H1 (cell line): Measurements from ENCODE around the gene CALM1. TPM values are rescaled to one million over a fixed set of nuclear protein-coding genes. Genes with fewer than 3 reads are reported as not detected.

ENCODE experiments used
- CTCF ChIA-PET: fragments of 300-600 bp; sonication (Branson Sonifier 250); formaldehyde crosslinking; loops from one replicate; lab custom pipeline; 2021; ENCODE audit not compliant: partially characterized antibody; lab: Charles Lee
- POLR2A ChIA-PET: fragments of 300-600 bp; sonication (Branson Sonifier 250); formaldehyde crosslinking; loops from one replicate; lab custom pipeline; 2021; ENCODE audit warnings: inconsistent platforms; ENCODE audit not compliant: partially characterized antibody; lab: Charles Lee
- DNase-seq, 2 experiments: peaks; one replicate each; pipeline versions ENCODE4 v3.0.0 to v3.0.0-alpha.2; 2010 to 2022; ENCODE audit warnings: low spot score in 2 of 2, low read depth in 1 of 2, mixed read lengths in 1 of 2
- FAIRE-seq: peaks from 2 replicates; lab custom pipeline; 2011; peaks lifted over from hg19 to GRCh38; lab: Jason Lieb, UNC
- H2AFZ ChIP-seq: 2 replicates; pipeline ENCODE4 v1.8.1; 2012; ENCODE audit warnings: low read length, inconsistent platforms
- H2AK5ac ChIP-seq: 2 replicates; pipeline ENCODE4 v1.6.1; 2013; ENCODE audit warnings: low read depth, low read length
- H2BK120ac ChIP-seq: replicated peaks from 2 replicates; pipeline ENCODE3; 2013; ENCODE audit warnings: low read depth, low read length, inconsistent platforms
- H2BK12ac ChIP-seq: 2 replicates; pipeline ENCODE4 v1.6.1; 2013; ENCODE audit warnings: low read depth, low read length
- H2BK15ac ChIP-seq: 2 replicates; pipeline ENCODE4 v1.6.1; 2013; ENCODE audit warnings: low read length
- H2BK20ac ChIP-seq: 2 replicates; pipeline ENCODE4 v1.6.1; 2013; ENCODE audit warnings: low read length
- H2BK5ac ChIP-seq: 2 replicates; pipeline ENCODE4 v1.6.1; 2013; ENCODE audit warnings: low read depth, low read length
- H3K14ac ChIP-seq: 2 replicates; pipeline ENCODE4 v1.6.1; 2013; ENCODE audit warnings: inconsistent platforms; ENCODE audit not compliant: insufficient read length
- H3K18ac ChIP-seq: 2 replicates; pipeline ENCODE4 v1.6.1; 2013; ENCODE audit warnings: low read length; ENCODE audit errors: extremely low read depth
- H3K23ac ChIP-seq: 2 replicates; pipeline ENCODE4 v1.6.1; 2013; ENCODE audit warnings: inconsistent platforms; ENCODE audit not compliant: insufficient read length
- H3K23me2 ChIP-seq: 2 replicates; pipeline ENCODE4 v1.6.1; 2013; ENCODE audit warnings: low read depth, low read length
- H3K27ac ChIP-seq: 2 replicates; pipeline ENCODE4 v1.6.1; 2011; ENCODE audit warnings: low read depth, low read length, inconsistent platforms
- H3K27me3 ChIP-seq, 4 experiments: replicated peaks in 1 of 4; 1 replicate in 1 of 4; 2 replicates in 3 of 4; pipeline versions ENCODE4 v1.6.1 to v1.8.1; 2011 to 2013; ENCODE audit warnings: low read length in 3 of 4, mild to moderate bottlenecking in 3 of 4, inconsistent platforms in 2 of 4, mixed read lengths in 2 of 4, moderate library complexity in 1 of 4; ENCODE audit not compliant: control insufficient read depth in 3 of 4, insufficient read depth in 3 of 4; ENCODE audit errors: extremely low read depth in 1 of 4
- H3K36me3 ChIP-seq, 4 experiments: 2 replicates each; pipeline versions ENCODE4 v1.6.1 to v1.8.1; 2011 to 2013; ENCODE audit warnings: mild to moderate bottlenecking in 4 of 4, low read length in 3 of 4, moderate library complexity in 2 of 4, control low read depth in 1 of 4, inconsistent platforms in 1 of 4; ENCODE audit not compliant: insufficient read depth in 4 of 4, control insufficient read depth in 2 of 4
- H3K4ac ChIP-seq: replicated peaks from 2 replicates; pipeline ENCODE3; 2013; ENCODE audit warnings: low read length, low read depth, mixed read lengths, inconsistent platforms; ENCODE audit not compliant: insufficient read length
- H3K4me1 ChIP-seq, 4 experiments: replicated peaks in 1 of 4; 1 replicate in 1 of 4; 2 replicates in 3 of 4; pipeline versions ENCODE4 v1.6.1 to v1.8.1; 2011 to 2013; ENCODE audit warnings: low read length in 3 of 4, inconsistent platforms in 2 of 4, mixed read lengths in 1 of 4; ENCODE audit not compliant: insufficient read depth in 4 of 4, control insufficient read depth in 3 of 4
- H3K4me2 ChIP-seq, 2 experiments: 2 replicates each; pipeline versions ENCODE4 v1.6.1 to v1.8.1; 2011 to 2013; ENCODE audit warnings: low read depth in 2 of 2, low read length in 2 of 2, control low read depth in 1 of 2, inconsistent platforms in 1 of 2, mild to moderate bottlenecking in 1 of 2; ENCODE audit not compliant: insufficient read depth in 1 of 2
- H3K4me3 ChIP-seq, 4 experiments: fragments of 200-600, 300-600 bp in 1 of 4; sonication (generic), shearing (Covaris generic), sonication (Bioruptor Twin) in 1 of 4; 2 replicates each; pipeline versions ENCODE4 v1.5.1 to v1.8.1; 2011 to 2016; ENCODE audit warnings: low read length in 4 of 4, low read depth in 3 of 4, control low read depth in 2 of 4, inconsistent platforms in 2 of 4, mild to moderate bottlenecking in 2 of 4, mixed read lengths in 1 of 4, moderate library complexity in 1 of 4; ENCODE audit not compliant: insufficient read depth in 2 of 4; ENCODE audit errors: extremely low read depth in 1 of 4
- H3K56ac ChIP-seq: replicated peaks from 2 replicates; pipeline ENCODE3; 2013; ENCODE audit warnings: low read depth, mild to moderate bottlenecking, mixed read lengths, low read length, inconsistent platforms; ENCODE audit not compliant: insufficient read length
- H3K79me1 ChIP-seq: 2 replicates; pipeline ENCODE4 v1.6.1; 2013; ENCODE audit warnings: low read depth, low read length, control low read depth
- H3K79me2 ChIP-seq, 2 experiments: 2 replicates each; pipeline versions ENCODE4 v1.6.1 to v1.8.1; 2012 to 2013; ENCODE audit warnings: low read length in 2 of 2, mild to moderate bottlenecking in 2 of 2, inconsistent platforms in 1 of 2; ENCODE audit not compliant: insufficient read depth in 2 of 2, control insufficient read depth in 1 of 2
- H3K9ac ChIP-seq, 4 experiments: replicated peaks in 1 of 4; 1 replicate in 1 of 4; 2 replicates in 3 of 4; pipeline versions ENCODE4 v1.6.1 to v1.8.1; 2011 to 2013; ENCODE audit warnings: low read depth in 3 of 4, low read length in 3 of 4, control low read depth in 2 of 4, mild to moderate bottlenecking in 2 of 4, moderate library complexity in 2 of 4, inconsistent platforms in 1 of 4; ENCODE audit errors: extremely low read depth in 1 of 4
- H3K9me3 ChIP-seq, 2 experiments: 2 replicates each; pipeline versions ENCODE4 v1.6.1 to v1.8.1; 2012 to 2013; ENCODE audit warnings: mild to moderate bottlenecking in 2 of 2, moderate library complexity in 2 of 2, control low read depth in 1 of 2, inconsistent platforms in 1 of 2, low read depth in 1 of 2, low read length in 1 of 2, mixed read lengths in 1 of 2; ENCODE audit not compliant: insufficient read depth in 2 of 2
- H4K20me1 ChIP-seq, 2 experiments: replicated peaks in 1 of 2; 2 replicates each; pipeline versions ENCODE3 to v1.8.1; 2011 to 2013; ENCODE audit warnings: inconsistent platforms in 2 of 2, low read length in 2 of 2, mild to moderate bottlenecking in 1 of 2; ENCODE audit not compliant: insufficient read depth in 2 of 2, control insufficient read depth in 1 of 2
- H4K5ac ChIP-seq: 2 replicates; pipeline ENCODE4 v1.6.1; 2013; ENCODE audit warnings: low read length, low read depth, mixed read lengths, inconsistent platforms; ENCODE audit not compliant: insufficient read length
- H4K8ac ChIP-seq: 2 replicates; pipeline ENCODE4 v1.8.0; 2013; ENCODE audit warnings: mild to moderate bottlenecking, moderate library complexity, low read length, inconsistent platforms; ENCODE audit not compliant: insufficient read depth; ENCODE audit errors: extremely low read depth
- H4K91ac ChIP-seq: replicated peaks from 2 replicates; pipeline ENCODE3; 2013; ENCODE audit warnings: low read length, mixed read lengths, inconsistent platforms; ENCODE audit not compliant: insufficient read length
- ASH2L ChIP-seq: fragments of 200-600, 300-600 bp; sonication (generic); IDR thresholded peaks from one replicate; pipeline ENCODE4 v1.7.1; 2017; ENCODE audit warnings: low read length
- CBX8 ChIP-seq: fragments of 300-800, 300-1000 bp; sonication (generic); IDR thresholded peaks from 2 replicates; pipeline ENCODE4 v1.7.1; 2016; ENCODE audit warnings: low read depth, low read length, borderline replicate concordance
- NANOG ChIP-seq: IDR thresholded peaks from 2 replicates; pipeline ENCODE4 v1.6.1; 2011; ENCODE audit warnings: low read length, low read depth, mild to moderate bottlenecking, inconsistent platforms; ENCODE audit not compliant: insufficient read depth, poor library complexity, severe bottlenecking
- SIN3A ChIP-seq, 2 experiments: IDR thresholded peaks in 1 of 2; conservative IDR thresholded peaks in 1 of 2; 2 replicates each; pipeline ENCODE4 v1.6.1; 2011 to 2012; ENCODE audit warnings: low read length in 2 of 2, improper control_type of control experiment in 1 of 2, low read depth in 1 of 2, mild to moderate bottlenecking in 1 of 2
- SP4 ChIP-seq: IDR thresholded peaks from 2 replicates; pipeline ENCODE4 v1.6.1; 2012; ENCODE audit warnings: low read length, inconsistent platforms
- WGBS, 2 experiments: shearing (Covaris generic) in 1 of 2; methylation state at CpG; one replicate each; pipeline versions ENCODE4 v1.1.6 to v1.1.7; 2013 to 2015; ENCODE audit warnings: low lambda C conversion rate in 2 of 2, mixed read lengths in 2 of 2, inconsistent platforms in 1 of 2, low coverage in 1 of 2, missing lambda C conversion rate in 1 of 2; ENCODE audit not compliant: insufficient replicate concordance in 2 of 2, insufficient coverage in 1 of 2, insufficient read length in 1 of 2; ENCODE audit errors: extremely low coverage in 1 of 2, missing lambda C conversion rate in 1 of 2; 5-methylcytosine and 5-hydroxymethylcytosine counted together
- polyA plus RNA-seq, 7 experiments: library from polyadenylated mRNA; depleted of rRNA in 3 of 7; stranded (reverse) in 5 of 7; unstranded in 2 of 7; fragments of >200 nt in 5 of 7; fragments of 200-250 nt in 2 of 7; gene quantifications; 1 replicate in 5 of 7; 2 replicates in 1 of 7; 4 replicates in 1 of 7; pipeline versions ENCODE4 v1.2.1 to v1.2.3, GENCODE V29; 2011 to 2013; ENCODE audit warnings: missing spikeins in 2 of 7, mixed read lengths in 2 of 7
- total RNA-seq: library from RNA; stranded (reverse); fragmentation: NEBNext Ultra II Directional; extraction: Animal tissue kit (Norgen Biotek cat#: 25700); gene quantifications from 2 replicates; pipeline ENCODE4 v1.2.1, GENCODE V29; 2021
- TF ChIP-seq, protein P1 (sequence below): IDR thresholded peaks from 2 replicates; pipeline ENCODE4 v1.6.1; 2012; ENCODE audit warnings: low read length, inconsistent platforms

Gene CALM1
- total and polyA plus RNA-seq, 2 of the 8 experiments (the other 6 are each of a cell fraction or from before 2014, with no cell fraction given) = 285 to 422 TPM

DNA sequence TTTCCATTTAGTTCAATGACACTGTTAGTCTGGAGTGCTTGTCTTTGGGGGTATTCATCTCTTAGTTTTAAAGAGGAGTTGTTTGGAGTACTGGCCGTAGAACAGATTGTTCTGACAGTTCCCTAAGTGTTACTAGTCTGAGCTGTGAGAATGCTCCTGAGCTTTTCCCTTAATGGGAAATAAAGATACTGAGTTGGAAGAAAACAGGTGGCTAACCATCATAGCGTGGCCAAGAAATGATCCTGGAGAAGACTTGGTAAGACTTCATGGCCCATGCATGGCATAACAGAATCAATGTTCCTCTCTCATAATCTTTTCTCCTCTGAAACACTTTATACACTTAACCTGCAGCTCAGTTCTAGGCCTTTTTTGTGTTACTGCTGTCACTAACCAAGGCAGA, 6.2 kb downstream of the CALM1 start:
- TF ChIP-seq, protein P1, sequence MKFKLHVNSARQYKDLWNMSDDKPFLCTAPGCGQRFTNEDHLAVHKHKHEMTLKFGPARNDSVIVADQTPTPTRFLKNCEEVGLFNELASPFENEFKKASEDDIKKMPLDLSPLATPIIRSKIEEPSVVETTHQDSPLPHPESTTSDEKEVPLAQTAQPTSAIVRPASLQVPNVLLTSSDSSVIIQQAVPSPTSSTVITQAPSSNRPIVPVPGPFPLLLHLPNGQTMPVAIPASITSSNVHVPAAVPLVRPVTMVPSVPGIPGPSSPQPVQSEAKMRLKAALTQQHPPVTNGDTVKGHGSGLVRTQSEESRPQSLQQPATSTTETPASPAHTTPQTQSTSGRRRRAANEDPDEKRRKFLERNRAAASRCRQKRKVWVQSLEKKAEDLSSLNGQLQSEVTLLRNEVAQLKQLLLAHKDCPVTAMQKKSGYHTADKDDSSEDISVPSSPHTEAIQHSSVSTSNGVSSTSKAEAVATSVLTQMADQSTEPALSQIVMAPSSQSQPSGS = no peak
- no peak for TF ChIP-seq SIN3A (conservative IDR thresholded peaks at IDR 0.05 in 1 of 2, IDR thresholded peaks at IDR 0.05 in 1 of 2; ENCODE audit: low read depth in 1 of 2, low read length in 2 of 2)
- TF ChIP-seq CBX8 = no peak
- TF ChIP-seq NANOG = no peak
- TF ChIP-seq ASH2L = no peak
- no peak for TF ChIP-seq SP4
- TF ChIP-seq, all 59 proteins: peak for 0
- Histone ChIP-seq H2BK5ac (no peak overlapping the region), H3K23ac (no peak overlapping the region), H4K5ac (no peak overlapping the region), H2BK20ac (no peak overlapping the region), H3K9ac (no peak overlapping the region), H2BK120ac (no peak overlapping the region), H3K4me2 (no peak overlapping the region), H3K23me2 (peaks cover 4% of the 10 kb centered on the region), H3K79me1 (peaks cover 8% of the 10 kb centered on the region; the same call in 1 of the 2 replicates), H2BK12ac (no peak overlapping the region), H2BK15ac (no peak overlapping the region), H3K36me3 (peaks cover 42 to 60% (median 48%) of the 10 kb centered on the region in 4 experiments), H4K8ac (no peak overlapping the region), H3K9me3 (no peaks in the 10 kb centered on the region), H4K20me1 (peaks cover 18 to 21% of the 10 kb centered on the region in 2 experiments), H2AK5ac (no peak overlapping the region), H3K4ac (no peak overlapping the region), H3K4me3 (no peak overlapping the region), H3K18ac (no peak overlapping the region), H3K4me1 (peaks cover 0 to 5% (median 2%) of the 10 kb centered on the region in 4 experiments; a peak in 3 of 7 replicates), H3K79me2 (peaks cover 3 to 35% of the 10 kb centered on the region in 2 experiments; a peak in 2 of 4 replicates), H3K56ac (no peak overlapping the region), H3K27ac (no peak overlapping the region), H2AFZ (no peak overlapping the region), H3K14ac (no peak overlapping the region), H4K91ac (no peak overlapping the region), H3K27me3 (no peaks in the 10 kb centered on the region)
- 90% methylated on average over 2 of the region's 2 CpGs; no CpG with 5 or more reads in 1 of the 2 experiments for WGBS, 2 experiments
- FAIRE-seq = no peak
- CTCF ChIA-PET = interaction anchor here (1.0 to 2.4 kb wide), 7 partner anchors 14 to 294 kb away, joined by 3 to 7 read pairs (median 4); no protein-coding TSS in a partner anchor
- POLR2A ChIA-PET = interaction anchor here (0.8 to 1.1 kb wide), 2 partner anchors 117 to 195 kb away, joined by 3 read pairs; no protein-coding TSS in a partner anchor
- DNase-seq = no peak
